HG02759 (cell line): ENCODE results near the gene HIPK1.
"Not testable (repeated sequence)": the region's sequence is repeated elsewhere in the genome, so short reads cannot be mapped to it uniquely, and the experiment has no call there.

ENCODE experiments used
- ATAC-seq: cut with Tn5 transposase; IDR thresholded peaks from one replicate; pipeline ENCODE4 v1.9.1; 2021; ENCODE audit warnings: mild to moderate bottlenecking, moderate library complexity; ENCODE audit not compliant: unreplicated experiment

HIPK1 gene

DNA sequence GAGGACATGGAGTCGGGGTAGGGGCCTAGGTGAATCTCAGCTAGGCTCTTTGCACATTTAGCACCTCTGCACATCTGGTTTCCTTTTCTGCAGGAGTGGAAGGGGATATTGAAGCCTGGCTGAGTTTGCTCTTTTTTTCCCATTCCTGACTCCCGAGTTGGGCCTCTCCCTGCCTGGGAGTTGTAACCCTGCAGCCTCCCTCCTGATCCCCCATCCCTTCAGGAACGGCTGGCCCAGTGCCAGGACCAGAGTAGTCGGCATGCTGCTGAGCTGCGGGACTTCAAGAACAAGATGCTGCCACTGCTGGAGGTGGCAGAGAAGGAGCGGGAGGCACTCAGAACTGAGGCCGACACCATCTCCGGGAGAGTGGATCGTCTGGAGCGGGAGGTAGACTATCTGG is 51.0 kb downstream of the HIPK1 start:
- ATAC-seq = no peak

DNA sequence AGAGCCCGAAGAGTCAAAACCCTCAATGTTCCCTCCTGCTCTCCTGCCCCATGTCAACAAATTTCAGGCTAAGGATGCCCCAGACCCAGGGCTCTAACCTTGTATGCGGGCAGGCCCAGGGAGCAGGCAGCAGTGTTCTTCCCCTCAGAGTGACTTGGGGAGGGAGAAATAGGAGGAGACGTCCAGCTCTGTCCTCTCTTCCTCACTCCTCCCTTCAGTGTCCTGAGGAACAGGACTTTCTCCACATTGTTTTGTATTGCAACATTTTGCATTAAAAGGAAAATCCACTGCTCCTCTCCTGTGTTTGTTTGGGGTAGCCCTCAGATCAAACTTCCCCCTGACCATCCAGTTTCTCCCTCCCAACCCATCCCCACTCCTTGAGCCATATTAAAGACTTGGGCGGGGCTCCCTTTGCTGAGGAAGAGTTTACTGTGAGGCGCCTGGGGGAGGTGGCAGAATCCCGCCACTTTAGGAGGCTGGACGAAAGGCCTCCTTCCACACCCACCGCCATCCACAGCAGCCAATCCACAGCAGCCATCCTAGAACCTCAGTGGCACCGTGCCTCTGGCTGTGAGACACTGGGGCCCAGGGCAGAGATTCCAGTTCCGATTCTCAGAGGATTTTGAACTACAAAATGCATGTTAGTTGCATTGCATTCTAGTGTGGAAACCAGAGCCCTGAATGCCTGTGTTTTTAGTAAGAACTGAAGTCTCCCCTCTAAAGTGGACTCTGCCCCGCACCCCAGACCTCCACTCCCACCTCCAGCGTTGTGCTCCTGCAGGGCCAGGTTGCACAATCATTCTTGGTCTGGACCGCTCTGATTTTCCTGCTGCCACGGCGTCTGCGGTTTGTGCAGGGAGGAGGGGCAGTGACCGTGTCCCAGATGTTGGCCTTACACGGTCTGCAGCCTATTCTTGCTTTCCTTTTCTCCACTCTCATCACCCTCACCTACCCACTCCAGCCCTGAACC is 53.1 kb downstream of the HIPK1 start:
- ATAC-seq = no peak

DNA sequence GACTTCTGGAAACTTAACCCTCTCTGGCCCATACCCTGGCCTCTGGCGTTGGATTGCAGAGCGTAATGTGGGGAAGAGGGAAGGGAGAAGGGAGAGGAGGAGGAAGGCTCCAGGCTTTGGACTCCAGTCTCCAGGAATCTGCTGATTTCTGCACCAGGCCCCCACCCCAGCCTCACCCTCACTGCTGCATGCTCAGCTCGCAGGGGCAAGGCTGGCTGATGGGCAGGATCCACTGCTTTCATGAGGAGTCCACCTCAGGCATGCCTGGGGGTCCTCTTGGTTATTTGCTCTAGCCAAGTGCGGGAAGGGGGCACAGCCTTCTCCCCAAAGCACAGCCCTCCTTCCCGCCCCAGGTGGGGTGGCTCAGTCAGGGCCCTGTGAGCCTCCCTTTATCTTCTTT is 53.8 kb downstream of the HIPK1 start:
- no peak for ATAC-seq

DNA sequence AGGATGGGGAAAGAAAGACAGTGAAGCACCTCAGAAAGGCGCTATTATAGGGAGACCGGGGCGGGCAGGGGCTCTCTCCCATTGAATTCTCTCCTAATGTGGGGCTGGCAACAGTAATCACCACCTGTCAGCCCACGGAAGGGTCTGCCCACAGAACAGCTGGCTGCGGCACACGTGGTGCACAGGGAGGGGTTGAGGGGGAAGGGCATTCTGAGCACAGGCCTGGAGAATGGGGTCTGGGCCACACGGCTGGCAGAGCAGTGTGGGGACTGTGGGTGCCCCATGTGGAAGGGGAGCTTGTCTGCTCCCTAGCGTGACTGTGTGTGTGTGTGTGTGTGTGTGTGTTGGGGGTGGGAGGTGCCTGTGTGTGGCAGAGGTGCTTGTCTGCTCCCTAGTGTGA is 54.3 kb downstream of the HIPK1 start:
- ATAC-seq = no peak

DNA sequence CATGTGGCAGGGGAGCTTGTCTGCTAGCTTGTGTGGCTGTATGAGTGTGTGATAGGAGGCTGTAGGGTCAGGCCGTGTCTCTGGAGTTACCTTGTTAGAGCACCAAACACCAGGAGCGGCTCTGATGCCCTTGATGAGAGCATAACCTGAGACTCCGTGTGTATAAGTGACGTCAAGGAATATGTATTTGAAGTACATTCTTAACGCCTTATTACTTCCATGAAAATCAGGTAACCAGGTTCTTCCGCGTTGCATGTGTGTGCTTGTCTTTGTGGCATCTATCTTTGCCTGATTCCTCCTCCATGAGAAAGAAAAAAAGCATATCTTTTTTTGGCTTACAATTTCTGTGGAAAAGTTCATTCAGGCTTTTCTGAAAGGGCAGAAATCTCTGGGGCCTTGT is 54.7 kb downstream of the HIPK1 start:
- ATAC-seq = no peak

DNA sequence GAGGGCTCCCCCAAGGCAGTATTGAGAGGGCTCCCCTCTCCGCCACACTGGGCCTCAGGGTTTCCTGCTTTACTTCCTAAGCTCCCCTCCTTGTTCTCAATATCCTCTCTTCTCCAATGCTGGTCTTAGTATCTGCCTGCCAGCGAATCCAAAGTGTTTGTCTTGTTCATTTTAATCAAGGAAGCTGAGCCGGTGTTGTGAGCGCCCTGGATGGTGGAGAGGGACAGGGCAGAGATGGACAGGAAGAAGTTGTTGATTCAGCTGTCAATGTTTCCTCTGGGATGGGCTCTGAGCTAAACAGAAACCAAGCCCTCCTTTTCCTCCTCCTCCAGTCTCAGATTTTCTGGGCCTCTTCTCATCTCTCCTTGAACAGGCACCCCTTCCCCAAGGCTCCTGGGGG is 55.6 kb downstream of the HIPK1 start:
- no peak for ATAC-seq

DNA sequence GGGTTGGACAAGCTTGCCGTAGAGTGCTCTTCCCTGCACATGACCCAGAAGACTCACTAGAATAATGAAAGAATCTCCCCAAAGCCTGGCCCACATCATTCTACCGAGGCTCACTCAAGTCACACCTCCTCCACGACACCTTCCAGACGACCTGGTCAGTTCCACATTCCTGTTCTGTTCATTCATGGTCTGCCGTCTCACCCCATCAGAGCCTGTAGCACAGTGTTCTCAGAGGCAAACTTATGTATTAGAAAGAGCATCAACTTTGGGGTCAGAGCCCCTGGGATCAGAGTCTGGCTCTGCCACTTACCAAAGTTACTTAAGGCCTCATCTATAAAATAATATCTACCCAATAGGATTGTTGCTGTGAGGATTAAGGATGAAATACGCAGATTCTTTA is 57.7 kb downstream of the HIPK1 start:
- ATAC-seq = no peak

DNA sequence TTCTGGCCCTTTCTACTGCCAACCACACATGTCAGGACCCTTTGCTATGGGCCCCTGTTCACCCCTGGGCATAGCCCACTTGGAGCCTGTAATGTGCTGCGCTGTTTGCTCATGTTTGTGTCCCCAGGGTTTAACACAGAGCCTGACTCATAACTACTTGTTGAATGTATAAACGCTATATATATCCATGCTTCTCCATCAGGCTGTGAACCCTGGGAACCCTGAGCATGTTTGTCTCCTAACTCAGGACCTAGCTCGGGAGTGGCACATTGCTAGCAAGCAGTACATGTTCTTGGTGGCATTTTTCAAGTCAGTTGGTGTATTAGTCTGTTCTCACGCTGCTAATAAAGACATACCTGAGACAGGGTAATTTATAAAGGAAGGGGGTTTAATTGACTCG is 58.1 kb downstream of the HIPK1 start:
- ATAC-seq = no peak

DNA sequence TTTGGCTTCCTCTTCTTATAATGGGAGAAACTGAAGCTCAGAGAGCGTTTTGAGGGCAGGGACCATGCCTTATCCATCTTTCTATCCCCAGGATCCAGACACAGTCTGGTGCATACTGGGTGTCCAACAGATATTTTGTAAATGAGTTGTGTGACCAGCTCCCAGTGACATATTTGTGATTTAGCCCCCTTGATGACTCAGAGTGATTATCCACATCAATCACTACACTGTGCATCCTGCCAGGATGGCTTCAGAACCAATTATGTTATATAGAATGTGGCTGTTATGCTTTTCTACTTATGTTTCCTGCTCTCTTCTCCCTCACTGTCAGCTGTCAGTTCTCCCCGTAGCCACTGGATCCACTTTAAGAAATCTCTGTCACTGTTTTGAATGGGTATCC is 61.4 kb downstream of the HIPK1 start:
- ATAC-seq = no peak

DNA sequence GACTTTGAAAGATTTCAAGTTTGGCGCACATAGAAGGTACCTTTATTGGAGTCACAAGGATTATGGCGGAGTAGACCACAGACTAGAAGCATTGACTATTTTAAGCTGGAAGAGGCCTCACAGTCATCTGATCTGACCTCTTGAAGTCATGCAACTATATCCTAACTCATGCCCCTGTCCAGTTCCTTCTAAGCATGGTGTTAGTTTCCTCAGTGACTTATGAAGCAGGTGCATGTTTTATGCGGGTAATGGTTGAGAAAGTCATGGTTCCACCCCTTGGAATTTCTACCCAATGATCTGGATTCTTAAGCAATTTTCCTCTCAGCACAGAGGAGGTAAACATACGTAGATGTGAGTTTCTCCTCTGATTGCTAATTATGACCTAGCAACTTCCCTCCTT is 61.8 kb downstream of the HIPK1 start:
- ATAC-seq = no peak

DNA sequence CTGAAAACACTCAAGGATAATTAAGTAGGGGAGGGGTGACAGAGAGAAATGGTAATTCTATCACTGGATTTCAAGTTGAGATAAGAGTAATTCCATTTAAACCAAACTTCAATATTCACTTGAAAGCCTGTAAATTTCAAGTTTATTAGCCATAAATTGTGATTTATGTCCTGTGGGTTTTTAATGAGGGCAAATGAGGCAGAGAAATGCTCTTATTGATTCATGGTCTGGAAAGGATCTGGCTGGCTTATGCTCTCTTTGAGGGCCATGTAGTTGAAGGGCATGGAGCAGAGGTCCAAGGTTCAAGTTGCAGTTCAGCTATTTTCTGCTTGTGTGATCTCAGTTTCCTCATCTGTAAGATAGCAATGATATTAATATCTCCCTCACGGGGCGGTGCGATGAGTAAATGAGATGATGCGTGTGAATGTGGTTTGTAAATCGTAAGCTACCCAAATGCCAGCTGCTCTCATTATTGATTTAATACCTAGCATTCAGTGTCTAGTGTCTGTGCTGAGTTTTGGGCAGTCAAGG is 62.4 kb downstream of the HIPK1 start:
- no peak for ATAC-seq

DNA sequence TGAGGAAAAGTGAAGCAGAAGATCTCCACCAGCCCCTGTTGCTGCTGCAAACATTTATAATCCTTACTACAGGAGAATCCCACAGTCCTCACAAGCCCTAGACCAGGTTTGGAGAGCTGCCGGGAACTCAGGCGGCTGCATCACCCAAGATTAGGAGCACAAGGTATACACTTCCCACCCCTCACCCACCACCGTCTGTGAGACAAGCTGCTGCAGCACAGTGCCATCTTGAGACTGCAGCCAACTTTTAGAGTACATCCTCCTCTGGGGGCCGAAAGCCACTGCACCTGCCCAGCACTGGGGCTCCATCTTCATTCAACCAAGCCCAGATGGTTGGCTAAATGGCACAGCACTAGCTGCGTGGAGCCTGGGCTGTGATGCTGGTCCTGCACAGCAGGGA is 63.9 kb downstream of the HIPK1 start:
- ATAC-seq = no peak

DNA sequence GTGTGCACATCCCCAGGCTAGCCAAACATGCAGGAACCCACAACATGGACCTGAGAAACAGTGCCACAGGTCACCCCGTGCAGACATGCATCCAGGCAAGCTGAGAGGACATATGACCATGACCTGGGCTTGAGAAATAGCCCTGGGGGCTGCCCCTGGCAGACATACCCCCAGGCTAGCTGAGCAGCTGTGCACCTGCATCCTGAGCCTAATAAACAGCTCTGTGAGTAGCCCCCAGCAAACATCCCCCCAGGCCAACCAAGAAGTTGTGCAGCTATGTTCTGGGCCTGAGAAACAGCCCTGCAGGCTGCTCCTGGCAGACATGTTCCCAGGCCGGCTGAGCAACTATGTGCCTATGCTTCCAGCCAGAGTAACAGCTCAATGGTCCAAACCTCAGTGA is 64.6 kb downstream of the HIPK1 start:
- no peak for ATAC-seq

DNA sequence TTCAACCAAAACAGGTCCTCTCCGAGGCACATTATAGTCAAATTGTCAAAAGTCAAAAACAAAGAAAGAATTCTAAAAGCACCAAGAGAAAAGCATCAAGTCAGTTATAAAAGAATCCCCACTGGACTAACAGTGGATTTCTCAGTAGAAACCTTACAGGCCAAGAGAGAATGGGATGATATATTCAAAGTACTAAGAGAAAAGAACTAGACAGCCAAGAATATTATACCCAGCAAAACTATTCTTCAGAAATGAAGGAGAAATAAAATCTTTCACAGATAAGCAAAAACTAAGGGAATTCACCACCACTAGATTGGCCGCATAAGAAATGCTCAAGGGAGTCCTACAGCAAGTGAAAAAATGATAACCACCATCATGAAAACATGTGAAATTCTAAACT is 66.3 kb downstream of the HIPK1 start:
- no peak for ATAC-seq

DNA sequence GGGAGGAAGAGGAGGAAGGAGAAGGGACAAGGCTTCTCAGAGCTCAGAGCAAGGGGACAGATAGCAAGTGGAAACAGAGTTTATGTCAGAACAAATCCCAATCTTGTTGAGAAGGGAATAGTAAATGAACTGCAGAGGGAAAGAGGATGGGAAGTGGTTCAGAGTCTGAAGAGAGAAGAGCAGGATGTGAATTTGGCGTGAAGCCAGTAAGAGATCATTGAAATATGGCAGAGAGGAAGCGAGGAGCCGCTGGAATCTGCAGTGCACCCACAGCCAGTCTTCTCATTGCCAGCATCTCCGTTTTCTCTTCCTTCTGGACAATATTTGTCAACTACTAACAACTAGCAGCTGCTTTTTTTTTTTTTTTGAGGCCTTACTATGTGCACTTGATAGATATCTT is 69.2 kb downstream of the HIPK1 start:
- no peak for ATAC-seq

DNA sequence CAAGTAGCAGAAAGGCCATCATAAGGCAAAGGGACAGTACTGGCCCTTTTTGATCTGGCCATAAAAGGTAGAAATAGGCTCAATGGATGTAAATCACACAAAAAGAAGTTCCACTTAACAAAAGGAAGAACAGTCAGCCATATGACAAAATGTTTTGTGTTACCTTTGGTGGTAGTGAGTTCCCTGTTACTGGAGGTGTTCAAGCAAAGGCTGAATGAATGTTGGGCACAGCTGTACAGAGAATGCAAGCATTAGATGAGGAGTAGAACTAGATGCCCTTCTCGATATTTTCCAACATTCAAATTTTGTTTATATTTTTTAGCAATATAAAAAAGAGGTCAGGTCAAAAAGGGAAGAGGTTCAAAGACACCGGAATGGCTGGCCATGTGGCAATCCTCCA is 70.1 kb downstream of the HIPK1 start:
- ATAC-seq = no peak

DNA sequence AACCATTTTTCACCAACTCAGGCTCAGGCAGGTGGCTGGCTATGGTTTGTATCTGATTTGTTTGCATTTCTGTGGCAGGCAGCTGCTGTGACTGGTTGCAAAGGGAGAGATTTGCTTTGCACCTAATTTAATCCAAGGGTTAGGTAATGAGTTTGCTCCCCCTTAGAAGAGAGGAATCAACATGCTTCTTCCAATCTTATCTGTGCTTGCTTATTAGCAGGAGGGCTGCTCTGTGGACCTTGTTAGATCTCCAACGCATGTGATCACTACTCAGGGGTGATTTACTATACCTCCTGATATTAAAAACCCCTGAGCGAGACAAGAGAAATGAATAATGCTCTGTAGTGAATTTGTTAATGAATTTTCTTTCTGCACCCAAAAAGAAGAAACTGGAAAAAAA is 70.7 kb downstream of the HIPK1 start:
- ATAC-seq = no peak

DNA sequence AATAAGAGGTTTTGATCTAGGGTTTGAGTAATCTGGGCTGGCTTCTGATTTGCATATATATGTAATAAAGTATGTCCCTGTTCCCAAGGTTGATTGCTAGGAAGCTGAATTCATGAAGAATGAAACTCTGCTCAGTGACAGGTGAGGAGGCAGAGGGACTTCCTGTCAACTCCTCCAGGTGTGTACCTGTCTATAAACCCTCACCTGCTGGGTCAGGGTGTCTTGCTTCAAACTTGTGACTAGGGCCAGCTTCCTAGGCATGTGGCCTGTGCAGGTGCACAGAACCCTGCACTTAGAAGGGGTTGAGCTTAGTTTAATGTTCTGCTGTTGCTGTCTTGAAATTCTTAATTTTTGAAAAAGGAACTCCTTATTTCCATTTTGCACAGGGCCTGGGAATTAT is 71.3 kb downstream of the HIPK1 start:
- no peak for ATAC-seq

DNA sequence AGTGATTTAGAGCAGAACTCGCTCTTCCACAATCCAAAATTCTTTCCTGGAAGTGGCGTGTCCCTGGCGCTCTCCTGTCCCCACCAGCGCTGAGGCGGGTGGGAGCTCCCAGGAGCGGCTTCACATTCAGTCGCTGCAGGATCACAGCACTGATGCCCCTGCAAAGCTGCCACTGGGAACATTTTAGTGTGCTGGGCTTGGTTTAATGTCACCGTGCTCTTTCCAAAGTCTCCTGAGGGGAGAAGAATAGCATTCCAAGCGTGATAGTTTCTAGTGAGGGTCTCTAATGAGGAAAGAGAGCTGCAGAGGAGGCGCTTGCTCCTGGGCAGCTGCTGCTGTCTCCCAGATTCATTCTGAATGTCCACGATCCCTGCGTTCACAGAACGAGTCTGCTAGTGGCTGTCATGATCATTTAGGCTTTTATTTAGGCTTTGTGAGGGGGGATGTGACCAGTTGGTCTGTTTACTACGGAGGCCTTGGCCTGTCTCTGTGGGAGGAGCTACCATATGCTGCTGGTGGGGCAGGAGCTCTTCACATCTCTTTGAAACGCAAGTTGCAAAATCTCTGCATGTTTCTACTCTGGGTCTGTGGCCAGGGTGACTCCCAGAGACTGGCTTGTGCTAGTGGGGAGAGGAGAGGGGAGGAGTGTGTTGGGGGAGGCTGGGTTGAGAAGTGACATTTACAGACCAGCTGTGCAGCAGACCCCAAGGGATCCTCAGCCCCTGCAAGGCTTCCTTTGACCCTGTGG is 73.5 kb downstream of the HIPK1 start:
- no peak for ATAC-seq

DNA sequence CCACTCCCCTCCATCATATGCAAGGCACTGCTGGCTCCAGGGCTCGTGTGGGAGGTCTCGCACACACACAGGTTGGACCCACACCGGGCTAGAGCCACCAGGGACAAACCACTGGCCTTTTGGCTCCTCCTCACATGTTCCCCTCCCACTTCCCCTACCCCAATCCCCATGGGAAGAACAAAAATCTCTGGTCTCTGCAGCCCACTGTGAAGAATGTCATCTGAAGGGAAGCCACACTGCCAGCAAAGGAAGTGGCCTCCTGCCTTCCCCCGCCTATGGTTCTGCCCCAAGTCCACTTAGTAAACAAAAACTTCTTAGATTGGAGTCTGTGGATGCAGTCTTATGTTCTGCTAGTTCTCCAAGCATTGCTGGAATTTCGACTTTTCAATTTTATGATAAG is 74.3 kb downstream of the HIPK1 start:
- ATAC-seq = no peak

DNA sequence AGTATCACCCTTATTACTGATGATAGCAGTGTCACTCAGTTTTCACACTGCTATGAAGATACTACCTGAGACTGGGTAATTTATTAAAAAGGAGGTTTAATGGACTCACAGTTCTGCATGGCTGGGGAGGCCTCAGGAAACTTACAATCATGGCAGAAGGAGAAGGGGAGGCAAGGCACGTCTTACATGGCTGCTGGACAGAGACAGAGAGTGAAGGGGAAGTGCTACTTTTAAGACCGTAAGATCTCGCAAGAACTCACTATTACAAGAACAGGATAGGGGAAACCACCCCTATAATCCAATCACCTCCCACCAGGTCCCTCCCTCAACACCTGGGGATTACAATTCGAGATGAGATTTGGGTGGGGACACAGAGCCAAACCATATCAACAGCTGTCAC is 77.7 kb downstream of the HIPK1 start:
- not testable (repeated sequence) for ATAC-seq

DNA sequence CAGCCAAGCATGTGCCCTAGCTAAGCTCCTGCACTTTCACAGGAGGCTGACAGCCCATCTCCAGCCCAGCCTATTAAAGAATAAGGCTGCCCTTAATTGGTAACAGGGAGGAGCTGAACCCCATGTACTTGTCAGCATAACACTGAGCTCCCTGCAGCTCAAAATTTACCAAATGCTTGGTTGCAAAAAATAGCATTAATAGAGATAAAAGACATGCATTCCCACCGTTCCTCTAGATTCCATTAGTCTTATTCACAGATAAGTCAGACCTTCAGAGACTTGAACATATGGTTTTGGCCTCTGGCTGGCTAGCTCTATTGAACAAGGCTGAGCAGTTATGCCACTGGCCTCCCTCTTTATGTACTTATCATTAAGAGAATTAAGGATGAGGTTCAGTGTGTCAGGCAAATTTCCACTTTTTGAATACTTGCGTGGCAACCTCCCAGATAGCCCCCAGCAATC is 79.4 kb downstream of the HIPK1 start:
- no peak for ATAC-seq
